HUES64 (cell line): ENCODE data around the gene WWC1.

Experiments
- H3K27ac ChIP-seq: 2 replicates; pipeline ENCODE4 v1.7.0; 2013; ENCODE audit warnings: low read depth, low read length, inconsistent platforms
- H3K27me3 ChIP-seq: 2 replicates; pipeline ENCODE4 v1.6.1; 2013; ENCODE audit warnings: mild to moderate bottlenecking, low read length; ENCODE audit not compliant: insufficient read depth
- H3K36me3 ChIP-seq: 2 replicates; pipeline ENCODE4 v1.6.1; 2013; ENCODE audit warnings: mild to moderate bottlenecking, low read length; ENCODE audit not compliant: insufficient read depth
- H3K4me1 ChIP-seq: 2 replicates; pipeline ENCODE4 v1.6.1; 2013; ENCODE audit warnings: mild to moderate bottlenecking, low read length, moderate library complexity; ENCODE audit not compliant: insufficient read depth
- H3K4me3 ChIP-seq: 2 replicates; pipeline ENCODE4 v1.5.1; 2013; ENCODE audit warnings: mild to moderate bottlenecking, low read length, moderate library complexity
- H3K9ac ChIP-seq: 2 replicates; pipeline ENCODE4 v1.6.1; 2013; ENCODE audit warnings: mild to moderate bottlenecking, low read depth, low read length
- H3K9me3 ChIP-seq: 2 replicates; pipeline ENCODE4 v1.6.1; 2013; ENCODE audit warnings: low read depth, low read length; ENCODE audit not compliant: insufficient read depth
- WGBS: fragments of 150-250, 120-280 bp; methylation state at CpG from one replicate; pipeline ENCODE4 v1.1.7; 2013; ENCODE audit warnings: missing lambda C conversion rate; 5-methylcytosine and 5-hydroxymethylcytosine counted together

Gene WWC1

DNA sequence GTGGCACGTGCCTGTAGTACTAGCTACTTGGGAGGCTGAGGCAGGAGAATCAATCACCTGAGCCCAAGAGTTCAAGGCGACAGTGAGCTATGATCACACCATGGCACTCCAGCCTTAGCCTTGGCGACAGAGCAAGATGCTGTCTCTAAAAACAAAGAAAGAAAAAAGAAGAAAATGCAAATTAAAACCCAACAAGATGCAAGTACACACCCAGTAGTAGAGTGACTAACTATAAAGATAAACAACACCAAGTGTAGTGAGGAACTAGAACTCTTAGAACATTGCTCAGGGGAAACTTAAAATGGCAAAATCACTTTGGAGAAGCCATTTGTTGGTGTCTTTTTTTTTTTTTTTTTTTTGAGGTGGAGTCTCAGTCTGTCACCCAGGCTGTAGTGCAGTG is 160.1 kb downstream of the WWC1 start:
- H3K27me3 ChIP-seq = no peaks in the 10 kb centered on the region
- peaks cover 35% of the 10 kb centered on the region for H3K36me3 ChIP-seq
- no peaks in the 10 kb centered on the region for H3K9me3 ChIP-seq
- H3K27ac ChIP-seq = no peak overlapping the region
- 94% methylated on average over 3 of the region's 3 CpGs for WGBS
- no peak overlapping the region for H3K9ac ChIP-seq
- H3K4me3 ChIP-seq = no peak overlapping the region
- H3K4me1 ChIP-seq = peaks cover 3% of the 10 kb centered on the region; the same call in 1 of the 2 replicates

GRCh38 chr5:168455201-168455600 is 163.8 kb downstream of the WWC1 start:
- 90% methylated on average over 12 of the region's 12 CpGs for WGBS
- Histone ChIP-seq H3K9me3 (no peaks in the 10 kb centered on the region), H3K9ac (no peak overlapping the region), H3K4me1 (no peaks in the 10 kb centered on the region), H3K27ac (no peak overlapping the region), H3K4me3 (no peak overlapping the region), H3K36me3 (peaks cover 59% of the 10 kb centered on the region), H3K27me3 (no peaks in the 10 kb centered on the region)

DNA sequence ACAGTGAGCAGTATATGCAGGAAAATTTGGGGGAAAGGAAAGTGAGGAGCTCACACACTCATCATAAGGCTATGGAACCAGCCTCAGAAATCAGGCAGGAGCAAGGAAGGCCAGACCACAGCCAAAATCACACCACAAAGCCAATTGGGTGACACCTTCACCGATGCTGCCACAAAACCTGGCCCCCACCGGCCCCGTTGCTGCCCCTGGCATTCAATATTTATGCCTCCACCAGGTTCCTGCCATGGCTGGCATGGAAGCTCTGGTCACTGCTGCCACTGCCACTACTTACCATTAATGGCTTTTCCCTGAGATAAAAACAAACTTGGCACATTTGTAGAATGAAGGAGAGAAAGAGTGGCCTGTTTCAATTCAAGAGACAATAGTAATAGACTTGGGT is 166.1 kb downstream of the WWC1 start:
- H3K4me3 ChIP-seq = no peak overlapping the region
- H3K4me1 ChIP-seq = no peaks in the 10 kb centered on the region
- no peaks in the 10 kb centered on the region for H3K9me3 ChIP-seq
- no peaks in the 10 kb centered on the region for H3K27me3 ChIP-seq
- 96% methylated on average over 3 of the region's 3 CpGs for WGBS
- peaks cover 66% of the 10 kb centered on the region for H3K36me3 ChIP-seq
- no peak overlapping the region for H3K9ac ChIP-seq
- H3K27ac ChIP-seq = no peak overlapping the region

- H3K4me1 ChIP-seq = no peaks in the 10 kb centered on the region
- H3K27me3 ChIP-seq = no peaks in the 10 kb centered on the region
- no peak overlapping the region for H3K9ac ChIP-seq
- no peak overlapping the region for H3K27ac ChIP-seq
- 97% methylated on average over 9 of the region's 9 CpGs for WGBS
- H3K4me3 ChIP-seq = no peak overlapping the region
- no peaks in the 10 kb centered on the region for H3K9me3 ChIP-seq
- peaks cover 74% of the 10 kb centered on the region for H3K36me3 ChIP-seq
Measured at GRCh38 chr5:168460606-168461005, 169.2 kb downstream of the WWC1 start.

- Histone ChIP-seq H3K27ac (no peak overlapping the region), H3K9me3 (no peaks in the 10 kb centered on the region), H3K4me1 (no peaks in the 10 kb centered on the region), H3K9ac (no peak overlapping the region), H3K36me3 (peaks cover 70% of the 10 kb centered on the region), H3K27me3 (no peaks in the 10 kb centered on the region), H3K4me3 (no peak overlapping the region)
- 98% methylated on average over 2 of the region's 2 CpGs for WGBS
Measured at GRCh38 chr5:168463081-168463480, 171.6 kb downstream of the WWC1 start.

GRCh38 chr5:168464214-168464613 is 172.8 kb downstream of the WWC1 start:
- Histone ChIP-seq H3K9me3 (no peaks in the 10 kb centered on the region), H3K27ac (no peak overlapping the region), H3K9ac (no peak overlapping the region), H3K27me3 (no peaks in the 10 kb centered on the region), H3K36me3 (peaks cover 74% of the 10 kb centered on the region), H3K4me1 (no peaks in the 10 kb centered on the region), H3K4me3 (no peak overlapping the region)
- WGBS = 93% methylated on average over 5 of the region's 5 CpGs

DNA sequence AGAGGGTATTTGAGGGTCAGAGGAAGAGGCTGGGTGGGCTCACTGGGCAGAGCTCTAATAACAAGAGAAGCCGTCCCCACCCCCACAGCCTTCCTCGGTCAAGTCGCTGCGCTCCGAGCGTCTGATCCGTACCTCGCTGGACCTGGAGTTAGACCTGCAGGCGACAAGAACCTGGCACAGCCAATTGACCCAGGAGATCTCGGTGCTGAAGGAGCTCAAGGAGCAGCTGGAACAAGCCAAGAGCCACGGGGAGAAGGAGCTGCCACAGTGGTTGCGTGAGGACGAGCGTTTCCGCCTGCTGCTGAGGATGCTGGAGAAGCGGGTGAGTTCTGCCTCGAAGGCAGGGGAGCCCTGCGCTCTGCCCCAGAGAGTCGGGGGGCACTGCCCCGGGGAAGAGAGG is 173.2 kb downstream of the WWC1 start:
- H3K4me1 ChIP-seq = no peaks in the 10 kb centered on the region
- H3K9ac ChIP-seq = no peak overlapping the region
- peaks cover 74% of the 10 kb centered on the region for H3K36me3 ChIP-seq
- H3K27ac ChIP-seq = no peak overlapping the region
- no peaks in the 10 kb centered on the region for H3K27me3 ChIP-seq
- no peak overlapping the region for H3K4me3 ChIP-seq
- WGBS = 94% methylated on average over 20 of the region's 20 CpGs
- H3K9me3 ChIP-seq = no peaks in the 10 kb centered on the region

DNA sequence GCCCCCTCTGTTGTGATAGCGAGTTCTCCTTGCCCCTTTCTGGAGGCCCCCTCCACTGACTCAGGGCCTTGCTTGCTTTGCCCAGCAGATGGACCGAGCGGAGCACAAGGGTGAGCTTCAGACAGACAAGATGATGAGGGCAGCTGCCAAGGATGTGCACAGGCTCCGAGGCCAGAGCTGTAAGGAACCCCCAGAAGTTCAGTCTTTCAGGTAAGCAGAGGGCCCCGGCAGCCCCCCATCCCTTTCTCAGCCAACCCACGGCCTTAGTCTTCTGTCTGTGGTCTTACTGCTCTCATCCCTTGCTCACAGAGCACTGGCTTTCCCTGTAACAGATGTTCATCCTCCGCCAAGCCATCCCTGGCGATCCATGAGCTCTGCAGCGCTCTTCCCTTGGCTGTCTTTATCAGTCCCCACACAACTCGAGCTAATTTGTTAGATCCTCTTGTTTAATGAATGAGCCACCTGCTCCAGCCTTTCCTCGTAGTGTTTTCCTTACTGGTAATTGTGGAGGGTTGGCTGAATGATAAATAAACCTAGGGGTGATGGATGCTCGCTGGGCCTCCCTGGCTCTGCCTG is 176.4 kb downstream of the WWC1 start:
- WGBS = 92% methylated on average over 12 of the region's 12 CpGs

GRCh38 chr5:168468836-168469235 is 177.4 kb downstream of the WWC1 start:
- H3K27ac ChIP-seq = no peak overlapping the region
- no peak overlapping the region for H3K4me3 ChIP-seq
- no peak overlapping the region for H3K9ac ChIP-seq
- H3K36me3 ChIP-seq = peaks cover 58% of the 10 kb centered on the region
- H3K4me1 ChIP-seq = no peaks in the 10 kb centered on the region
- H3K9me3 ChIP-seq = no peaks in the 10 kb centered on the region
- WGBS = 97% methylated on average over 7 of the region's 8 CpGs
- no peaks in the 10 kb centered on the region for H3K27me3 ChIP-seq

More for the DNA sequence above, 176.4 kb downstream of the WWC1 start:
- no peak overlapping the region for H3K4me3 ChIP-seq
- no peaks in the 10 kb centered on the region for H3K9me3 ChIP-seq
- no peak overlapping the region for H3K9ac ChIP-seq
- H3K27me3 ChIP-seq = no peaks in the 10 kb centered on the region
- peaks cover 61% of the 10 kb centered on the region for H3K36me3 ChIP-seq
- no peaks in the 10 kb centered on the region for H3K4me1 ChIP-seq
- no peak overlapping the region for H3K27ac ChIP-seq

DNA sequence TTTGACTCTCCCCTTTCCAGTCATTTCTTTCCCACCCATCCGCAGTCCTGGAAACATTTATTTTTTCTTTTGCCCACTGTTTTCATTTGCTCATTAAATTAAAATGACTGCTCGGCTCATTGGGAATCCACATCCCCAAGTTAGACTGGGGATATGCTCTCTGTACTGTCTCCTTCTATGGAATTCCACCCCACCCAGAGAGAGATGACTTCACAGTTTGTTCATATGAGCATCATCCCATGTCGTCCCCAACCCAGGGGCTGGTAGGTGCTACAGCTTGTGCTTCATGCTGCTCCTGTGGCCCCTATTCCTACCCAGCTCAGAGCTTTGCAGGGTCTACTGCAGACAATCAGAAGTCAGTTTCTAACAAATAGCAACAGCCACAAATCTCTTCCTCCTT is 178.4 kb downstream of the WWC1 start:
- no peak overlapping the region for H3K27ac ChIP-seq
- H3K27me3 ChIP-seq = no peaks in the 10 kb centered on the region
- H3K9ac ChIP-seq = no peak overlapping the region
- peaks cover 48% of the 10 kb centered on the region for H3K36me3 ChIP-seq
- 90% methylated on average over 3 of the region's 3 CpGs for WGBS
- no peaks in the 10 kb centered on the region for H3K9me3 ChIP-seq
- H3K4me1 ChIP-seq = no peaks in the 10 kb centered on the region
- H3K4me3 ChIP-seq = no peak overlapping the region

DNA sequence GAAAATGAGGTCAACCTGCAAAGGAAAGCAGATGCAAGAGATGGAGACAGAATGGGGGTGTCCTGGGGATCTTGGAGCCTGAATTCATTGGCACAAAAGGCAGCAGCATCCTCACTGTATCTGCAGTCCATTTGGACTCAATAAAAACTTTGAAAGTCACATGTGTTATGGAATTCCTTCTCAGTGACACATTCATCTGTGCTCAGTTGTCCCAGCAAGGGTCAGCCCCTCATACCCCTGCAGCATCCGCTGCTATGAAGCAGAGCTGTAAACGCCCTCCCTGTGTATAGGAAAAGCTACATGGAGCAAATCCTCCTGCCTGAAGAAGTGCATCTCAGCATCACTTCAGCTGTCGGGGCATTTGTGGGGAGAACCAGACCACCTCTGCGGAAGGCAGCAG is 180.3 kb downstream of the WWC1 start:
- H3K9me3 ChIP-seq = no peaks in the 10 kb centered on the region
- no peaks in the 10 kb centered on the region for H3K4me1 ChIP-seq
- WGBS = 94% methylated on average over 4 of the region's 4 CpGs
- H3K4me3 ChIP-seq = no peak overlapping the region
- H3K27me3 ChIP-seq = no peaks in the 10 kb centered on the region
- no peak overlapping the region for H3K9ac ChIP-seq
- peaks cover 30% of the 10 kb centered on the region for H3K36me3 ChIP-seq
- no peak overlapping the region for H3K27ac ChIP-seq

- H3K36me3 ChIP-seq = peaks cover 28% of the 10 kb centered on the region
Measured at GRCh38 chr5:168472329-168472728, 180.9 kb downstream of the WWC1 start.

More at GRCh38 chr5:168472329-168472728, 180.9 kb downstream of the WWC1 start:
- Histone ChIP-seq H3K27ac (no peak overlapping the region), H3K9me3 (no peaks in the 10 kb centered on the region), H3K4me1 (no peaks in the 10 kb centered on the region), H3K4me3 (no peak overlapping the region), H3K27me3 (no peaks in the 10 kb centered on the region), H3K9ac (no peak overlapping the region)
- WGBS = 84% methylated on average over 5 of the region's 5 CpGs
